OCI-LY1 (cell line): ENCODE measurements around the gene METTL9.
A peak's percentile ranks its signal among the peaks of the same experiment; 100 is the strongest.
"Not testable (repeated sequence)": the region's sequence is repeated elsewhere in the genome, so short reads cannot be mapped to it uniquely, and the experiment has no call there.

ENCODE experiments used
- H2AFZ ChIP-seq: fragments of 200-600 bp; sonication (generic), shearing (Covaris generic); 2 replicates; pipeline ENCODE4 v1.6.0; 2014; ENCODE audit warnings: antibody characterized with exemption, mild to moderate bottlenecking, low read length
- H3F3A ChIP-seq: fragments of 200-600 bp; sonication (generic), shearing (Covaris generic); 2 replicates; pipeline ENCODE4 v1.6.0; 2014; ENCODE audit warnings: mild to moderate bottlenecking, antibody characterized with exemption, low read length, moderate library complexity; ENCODE audit not compliant: insufficient read depth
- H3K27ac ChIP-seq: fragments of 200-600 bp; sonication (generic); 2 replicates; pipeline ENCODE4 v1.5.1; 2014; ENCODE audit warnings: low read length, mixed run types, mild to moderate bottlenecking, low read depth; ENCODE audit not compliant: poor library complexity, severe bottlenecking
- H3K27me3 ChIP-seq: fragments of 200-600 bp; sonication (generic); 2 replicates; pipeline ENCODE4 v1.6.0; 2014; ENCODE audit warnings: antibody characterized with exemption, mild to moderate bottlenecking, low read length, moderate library complexity; ENCODE audit not compliant: insufficient read depth
- H3K36me3 ChIP-seq: fragments of 200-600 bp; sonication (generic); 2 replicates; pipeline ENCODE4 v1.6.1; 2014; ENCODE audit warnings: mild to moderate bottlenecking, antibody characterized with exemption, low read length, moderate library complexity, mixed read lengths; ENCODE audit not compliant: insufficient read depth
- H3K4me1 ChIP-seq: fragments of 200-600 bp; sonication (generic); 2 replicates; pipeline ENCODE4 v1.5.1; 2014; ENCODE audit warnings: mild to moderate bottlenecking, low read length, moderate library complexity; ENCODE audit not compliant: insufficient read depth, severe bottlenecking
- H3K4me2 ChIP-seq: fragments of 200-600 bp; sonication (generic), shearing (Covaris generic); 2 replicates; pipeline ENCODE4 v1.6.1; 2014; ENCODE audit warnings: low read length
- H3K4me3 ChIP-seq: fragments of 200-600 bp; sonication (generic); 2 replicates; pipeline ENCODE4 v1.5.1; 2014; ENCODE audit warnings: low read length, low read depth, mild to moderate bottlenecking, mixed read lengths; ENCODE audit not compliant: poor library complexity, severe bottlenecking
- H3K79me2 ChIP-seq: fragments of 200-600 bp; shearing (Covaris generic); 2 replicates; pipeline ENCODE4 v1.6.1; 2016; ENCODE audit warnings: mixed run types, low read length, mixed read lengths; ENCODE audit not compliant: insufficient read depth
- H3K9ac ChIP-seq: fragments of 200-600 bp; sonication (generic), shearing (Covaris generic); 2 replicates; pipeline ENCODE4 v1.6.1; 2014; ENCODE audit warnings: mild to moderate bottlenecking, low read length, mixed read lengths
- H3K9me2 ChIP-seq: fragments of 200-600 bp; sonication (generic), shearing (Covaris generic); 2 replicates; pipeline ENCODE4 v1.6.1; 2014; ENCODE audit warnings: low read depth, mild to moderate bottlenecking, low read length, mixed read lengths
- H3K9me3 ChIP-seq: fragments of 200-600 bp; shearing (Covaris generic); 2 replicates; pipeline ENCODE4 v1.6.1; 2014; ENCODE audit warnings: low read length, mixed read lengths
- H4K20me1 ChIP-seq: fragments of 200-600 bp; sonication (generic), shearing (Covaris generic); 2 replicates; pipeline ENCODE4 v1.6.0; 2016; ENCODE audit warnings: mild to moderate bottlenecking, low read length; ENCODE audit not compliant: insufficient read depth
- EZH2 ChIP-seq: fragments of 200-600 bp; sonication (generic), shearing (Covaris generic); IDR thresholded peaks from 2 replicates; pipeline ENCODE4 v1.8.0; 2017; ENCODE audit warnings: borderline replicate concordance, mixed run types, mild to moderate bottlenecking, antibody characterized with exemption, low read length, moderate library complexity, mixed read lengths

Gene METTL9

GRCh38 chr16:21599122-21600030 is at the start of gene METTL9:
METTL9 (plus strand) TSS chr16:21599577; CDS start chr16:21599734, 157 bp downstream.
- TF ChIP-seq EZH2: no peak
- peak within 1 kb of the TSS; percentile 87 for H3K4me3 ChIP-seq
- H3K27me3 ChIP-seq: no peaks in the 10 kb centered on the region
- H3K9me3 ChIP-seq: no peaks in the 10 kb centered on the region
- no peaks in the 10 kb centered on the region for H3K9me2 ChIP-seq
- H3K36me3 ChIP-seq: no peaks in the 10 kb centered on the region
- H2AFZ ChIP-seq: no peak within 1 kb of the TSS
- peak within 1 kb of the TSS; percentile 94 for H3K4me2 ChIP-seq
- H3K4me1 ChIP-seq: peaks cover 66% of the 10 kb centered on the region
- H3K79me2 ChIP-seq: peaks cover 42% of the 10 kb centered on the region
- no peaks in the 10 kb centered on the region for H4K20me1 ChIP-seq
- peak within 1 kb of the TSS; percentile 94 for H3K9ac ChIP-seq
- 0 out of 2 replicates have a peak, but pooled peaks cover 4% of the 10 kb centered on the region for H3F3A ChIP-seq
- H3K27ac ChIP-seq: peak within 1 kb of the TSS; percentile 73

DNA sequence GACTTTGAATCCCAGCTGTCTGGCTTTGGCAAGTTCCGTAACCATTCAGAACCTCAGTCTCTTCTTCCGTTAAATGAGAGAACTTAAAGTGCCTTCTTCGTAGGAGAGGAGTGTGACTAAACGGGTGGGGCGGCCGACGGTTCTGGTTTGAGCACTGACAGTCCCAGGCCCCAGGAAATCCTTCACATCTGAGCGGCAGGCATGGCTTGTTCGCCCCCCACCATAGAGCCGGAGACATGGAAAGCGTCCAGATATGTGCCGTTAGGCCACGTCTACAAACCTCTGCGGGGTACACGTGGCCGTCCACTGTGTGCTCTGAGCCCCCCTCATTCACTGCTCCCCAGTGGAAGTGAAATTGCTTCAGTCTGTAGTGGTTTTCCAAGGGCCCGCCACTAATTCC is 49.4 kb upstream of the METTL9 start:
- H3K4me3 ChIP-seq, H3K36me3 ChIP-seq, H3F3A ChIP-seq, H3K9me2 ChIP-seq, H4K20me1 ChIP-seq, H3K9me3 ChIP-seq, H3K27me3 ChIP-seq, H3K27ac ChIP-seq, H2AFZ ChIP-seq, H3K4me2 ChIP-seq, H3K9ac ChIP-seq, H3K79me2 ChIP-seq: not testable (repeated sequence)
- peaks cover 20% of the 10 kb centered on the region for H3K4me1 ChIP-seq

DNA sequence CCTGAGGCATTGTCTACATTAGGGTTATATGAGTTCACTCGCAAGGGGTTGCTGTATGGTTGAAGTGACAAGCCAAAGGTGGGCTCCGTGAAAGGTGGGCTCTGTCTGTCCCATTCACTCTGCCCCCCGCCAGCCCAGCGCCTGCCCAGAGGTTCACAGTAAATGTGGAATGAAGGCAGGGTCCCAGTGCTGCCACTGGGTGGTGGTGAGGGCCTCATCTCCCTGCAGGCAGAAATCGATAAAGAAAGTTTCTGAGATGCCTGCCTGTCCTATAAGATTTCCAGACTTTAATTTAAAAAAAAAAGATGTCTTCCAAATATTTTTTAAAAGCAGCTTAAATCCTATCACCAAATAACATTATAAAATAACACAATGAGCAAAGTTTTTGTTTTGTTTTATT is 48.9 kb upstream of the METTL9 start:
- not testable (repeated sequence) for H3K9me2 ChIP-seq, H3K27me3 ChIP-seq, H3K79me2 ChIP-seq, H3K4me2 ChIP-seq, H3K36me3 ChIP-seq, H3K9ac ChIP-seq, H3K27ac ChIP-seq, H3F3A ChIP-seq, H3K9me3 ChIP-seq, H3K4me3 ChIP-seq, H4K20me1 ChIP-seq, H2AFZ ChIP-seq
- H3K4me1 ChIP-seq: peaks cover 25% of the 10 kb centered on the region

DNA sequence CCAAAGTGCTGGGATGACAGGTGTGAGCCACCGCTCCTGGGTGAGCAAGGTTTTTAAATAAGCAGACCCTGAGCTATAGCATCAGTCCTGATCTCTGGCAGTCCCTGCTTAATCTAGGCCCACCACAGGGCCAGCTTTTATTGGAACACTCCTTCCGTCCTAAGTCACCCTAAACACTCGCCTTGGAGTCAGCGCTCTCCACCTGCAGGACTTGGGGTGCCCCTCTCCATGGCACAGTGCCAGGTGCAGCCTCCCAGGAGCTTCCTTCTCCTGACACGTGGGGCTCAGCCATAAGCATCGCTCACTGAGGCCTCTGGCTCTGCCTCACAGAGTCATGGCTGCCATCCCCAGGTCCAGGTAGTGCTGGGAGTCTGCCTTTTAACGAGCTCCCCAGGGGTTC is 48.3 kb upstream of the METTL9 start:
- not testable (repeated sequence) for H3K9me2 ChIP-seq, H3K9me3 ChIP-seq, H3F3A ChIP-seq, H3K9ac ChIP-seq, H4K20me1 ChIP-seq, H3K36me3 ChIP-seq, H3K27ac ChIP-seq, H3K79me2 ChIP-seq, H3K4me2 ChIP-seq, H3K4me3 ChIP-seq, H3K27me3 ChIP-seq, H2AFZ ChIP-seq
- peaks cover 27% of the 10 kb centered on the region for H3K4me1 ChIP-seq

- not testable (repeated sequence) for H3F3A ChIP-seq, H3K79me2 ChIP-seq, H3K4me2 ChIP-seq, H3K27ac ChIP-seq, H3K36me3 ChIP-seq, H3K4me3 ChIP-seq, H3K9me2 ChIP-seq, H3K27me3 ChIP-seq, H3K9ac ChIP-seq, H4K20me1 ChIP-seq, H2AFZ ChIP-seq, H3K9me3 ChIP-seq
- H3K4me1 ChIP-seq: peaks cover 32% of the 10 kb centered on the region
Measured at GRCh38 chr16:21551600-21551999, 47.8 kb upstream of the METTL9 start.

- H3K9ac ChIP-seq, H3K4me2 ChIP-seq, H2AFZ ChIP-seq, H3K9me3 ChIP-seq, H3K4me3 ChIP-seq, H3K36me3 ChIP-seq, H4K20me1 ChIP-seq, H3K27me3 ChIP-seq, H3F3A ChIP-seq, H3K27ac ChIP-seq, H3K79me2 ChIP-seq, H3K9me2 ChIP-seq: not testable (repeated sequence)
- peaks cover 38% of the 10 kb centered on the region for H3K4me1 ChIP-seq
Measured at GRCh38 chr16:21553481-21554296, 45.7 kb upstream of the METTL9 start.
